PC-9 (cell line): ENCODE measurements around the gene CNOT1.

Source experiments
- EZH2 ChIP-seq: fragments of 200-600 bp; sonication (generic); IDR thresholded peaks from 2 replicates; pipeline ENCODE4 v1.8.0; 2017; ENCODE audit warnings: antibody characterized with exemption, low read depth
- TF ChIP-seq, protein P1 (sequence below): fragments of 200-600 bp; sonication (generic); conservative IDR thresholded peaks from 2 replicates; pipeline ENCODE4 v1.6.1; 2017; ENCODE audit warnings: mixed run types, antibody characterized with exemption, mild to moderate bottlenecking, moderate library complexity

DNA sequence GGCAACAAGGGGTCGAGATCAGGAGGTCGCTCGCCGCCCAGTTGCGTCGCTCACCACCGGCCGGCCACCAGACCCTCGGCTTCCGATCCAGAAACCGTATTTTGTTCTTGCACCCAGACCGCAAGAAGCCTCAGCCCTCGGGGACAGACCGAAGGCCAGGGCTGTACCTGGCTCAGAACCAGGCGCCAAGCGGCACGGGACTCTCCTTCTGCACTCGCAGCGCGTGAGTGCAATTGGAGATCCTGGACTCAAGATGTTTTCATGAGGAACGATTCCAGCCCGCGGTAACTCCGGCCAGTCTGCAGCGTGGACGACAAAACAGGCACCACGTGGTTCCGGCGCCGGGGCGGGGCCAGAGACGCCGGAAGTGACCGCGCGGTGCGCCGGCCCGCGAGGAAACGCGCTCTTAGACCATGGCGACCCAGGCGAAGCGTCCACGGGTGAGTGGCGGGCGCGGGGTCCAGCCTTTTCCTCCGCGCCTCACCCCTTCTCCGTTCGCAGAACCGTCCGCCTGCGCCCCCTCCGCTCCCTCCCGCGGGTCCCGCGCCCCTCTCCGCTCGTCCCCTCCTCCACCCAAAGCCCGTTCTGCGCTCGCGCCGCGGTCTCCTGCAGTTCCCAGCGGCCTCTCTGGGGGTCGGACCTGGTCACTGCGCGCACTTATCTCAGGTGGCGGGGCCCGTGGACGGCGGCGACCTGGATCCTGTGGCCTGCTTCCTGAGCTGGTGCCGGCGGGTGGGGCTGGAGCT is 114.3 kb downstream of the CNOT1 start, which contains the start of gene SETD6:
- TF ChIP-seq EZH2, result no peak
- TF ChIP-seq, protein P1, sequence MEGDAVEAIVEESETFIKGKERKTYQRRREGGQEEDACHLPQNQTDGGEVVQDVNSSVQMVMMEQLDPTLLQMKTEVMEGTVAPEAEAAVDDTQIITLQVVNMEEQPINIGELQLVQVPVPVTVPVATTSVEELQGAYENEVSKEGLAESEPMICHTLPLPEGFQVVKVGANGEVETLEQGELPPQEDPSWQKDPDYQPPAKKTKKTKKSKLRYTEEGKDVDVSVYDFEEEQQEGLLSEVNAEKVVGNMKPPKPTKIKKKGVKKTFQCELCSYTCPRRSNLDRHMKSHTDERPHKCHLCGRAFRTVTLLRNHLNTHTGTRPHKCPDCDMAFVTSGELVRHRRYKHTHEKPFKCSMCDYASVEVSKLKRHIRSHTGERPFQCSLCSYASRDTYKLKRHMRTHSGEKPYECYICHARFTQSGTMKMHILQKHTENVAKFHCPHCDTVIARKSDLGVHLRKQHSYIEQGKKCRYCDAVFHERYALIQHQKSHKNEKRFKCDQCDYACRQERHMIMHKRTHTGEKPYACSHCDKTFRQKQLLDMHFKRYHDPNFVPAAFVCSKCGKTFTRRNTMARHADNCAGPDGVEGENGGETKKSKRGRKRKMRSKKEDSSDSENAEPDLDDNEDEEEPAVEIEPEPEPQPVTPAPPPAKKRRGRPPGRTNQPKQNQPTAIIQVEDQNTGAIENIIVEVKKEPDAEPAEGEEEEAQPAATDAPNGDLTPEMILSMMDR, result no peak; the same call in 1 of the 2 replicates
